Nephron progenitor cell (in vitro differentiated cells): Measurements from ENCODE around the gene FBXW2.

Source experiments
- DNase-seq: peaks from one replicate; pipeline ENCODE4 v3.0.0; 2021
- H3K27ac Mint-ChIP-seq: 2 replicates; pipeline ENCODE4 v1.8.0; 2021; ENCODE audit warnings: mild to moderate bottlenecking, moderate library complexity, mixed read lengths
- H3K27me3 Mint-ChIP-seq: 2 replicates; pipeline ENCODE4 v1.8.0; 2021; ENCODE audit warnings: mild to moderate bottlenecking, low read depth, mixed read lengths; ENCODE audit not compliant: poor library complexity
- H3K36me3 Mint-ChIP-seq: 2 replicates; pipeline ENCODE4 v1.8.0; 2021; ENCODE audit warnings: low read depth, mixed read lengths
- H3K4me1 Mint-ChIP-seq: 2 replicates; pipeline ENCODE4 v1.8.0; 2021; ENCODE audit warnings: mixed read lengths
- H3K4me3 Mint-ChIP-seq: 2 replicates; pipeline ENCODE4 v1.8.0; 2021; ENCODE audit warnings: mild to moderate bottlenecking, moderate library complexity, mixed read lengths
- H3K9me3 Mint-ChIP-seq: 2 replicates; pipeline ENCODE4 v1.8.0; 2021; ENCODE audit warnings: mild to moderate bottlenecking, moderate library complexity, mixed read lengths
- CTCF ChIP-seq: fragments of 200-600 bp; sonication (generic); IDR thresholded peaks from 2 replicates; pipeline ENCODE4 v1.5.0; 2021; ENCODE audit warnings: antibody characterized with exemption

The FBXW2 gene

GRCh38 chr9:120708526-120709224 lies 84.5 kb downstream of the FBXW2 start:
- Mint-ChIP-seq H3K27me3 (peaks cover 31% of the 10 kb centered on the region), H3K36me3 (peaks cover 5% of the 10 kb centered on the region), H3K9me3 (no peaks in the 10 kb centered on the region), H3K4me1 (peaks cover 38% of the 10 kb centered on the region), H3K27ac (no peak overlapping the region), H3K4me3 (no peak overlapping the region)
- no peak for DNase-seq
- no peak for TF ChIP-seq CTCF

- Mint-ChIP-seq H3K4me3 (no peak overlapping the region), H3K4me1 (peaks cover 25% of the 10 kb centered on the region), H3K27ac (no peak overlapping the region), H3K27me3 (peaks cover 17% of the 10 kb centered on the region), H3K36me3 (peaks cover 5% of the 10 kb centered on the region), H3K9me3 (no peaks in the 10 kb centered on the region)
- no peak for TF ChIP-seq CTCF
- no peak for DNase-seq
Observed at GRCh38 chr9:120707170-120707569, 86.0 kb downstream of the FBXW2 start.
